Memory B cell (primary cell): Measurements from ENCODE around the gene SLC35B2.

Experiments used
- ATAC-seq: fragments of 150-1000 bp; cut with Tn5 transposase; 2 replicates; pipeline ENCODE4 v1.10.0; 2021; ENCODE audit warnings: low read depth, mild to moderate bottlenecking, moderate library complexity
- DNase-seq, 2 donors: peaks; one replicate each; pipeline ENCODE4 v3.0.0; 2022; ENCODE audit warnings: low spot score in 2 of 2
- H3K27ac Mint-ChIP-seq: one replicate; pipeline ENCODE4 v1.8.0; 2022; ENCODE audit warnings: mild to moderate bottlenecking, moderate library complexity, mixed read lengths
- H3K27me3 Mint-ChIP-seq: one replicate; pipeline ENCODE4 v1.8.0; 2022; ENCODE audit warnings: mixed read lengths
- H3K36me3 Mint-ChIP-seq: one replicate; pipeline ENCODE4 v1.8.0; 2022; ENCODE audit warnings: mild to moderate bottlenecking, mixed read lengths
- H3K4me1 Mint-ChIP-seq: one replicate; pipeline ENCODE4 v1.8.0; 2022; ENCODE audit warnings: mixed read lengths
- H3K4me3 Mint-ChIP-seq: one replicate; pipeline ENCODE4 v1.8.0; 2022; ENCODE audit warnings: mild to moderate bottlenecking, moderate library complexity, mixed read lengths
- H3K9me3 Mint-ChIP-seq: one replicate; pipeline ENCODE4 v1.8.0; 2022; ENCODE audit warnings: mixed read lengths

SLC35B2 gene

DNA sequence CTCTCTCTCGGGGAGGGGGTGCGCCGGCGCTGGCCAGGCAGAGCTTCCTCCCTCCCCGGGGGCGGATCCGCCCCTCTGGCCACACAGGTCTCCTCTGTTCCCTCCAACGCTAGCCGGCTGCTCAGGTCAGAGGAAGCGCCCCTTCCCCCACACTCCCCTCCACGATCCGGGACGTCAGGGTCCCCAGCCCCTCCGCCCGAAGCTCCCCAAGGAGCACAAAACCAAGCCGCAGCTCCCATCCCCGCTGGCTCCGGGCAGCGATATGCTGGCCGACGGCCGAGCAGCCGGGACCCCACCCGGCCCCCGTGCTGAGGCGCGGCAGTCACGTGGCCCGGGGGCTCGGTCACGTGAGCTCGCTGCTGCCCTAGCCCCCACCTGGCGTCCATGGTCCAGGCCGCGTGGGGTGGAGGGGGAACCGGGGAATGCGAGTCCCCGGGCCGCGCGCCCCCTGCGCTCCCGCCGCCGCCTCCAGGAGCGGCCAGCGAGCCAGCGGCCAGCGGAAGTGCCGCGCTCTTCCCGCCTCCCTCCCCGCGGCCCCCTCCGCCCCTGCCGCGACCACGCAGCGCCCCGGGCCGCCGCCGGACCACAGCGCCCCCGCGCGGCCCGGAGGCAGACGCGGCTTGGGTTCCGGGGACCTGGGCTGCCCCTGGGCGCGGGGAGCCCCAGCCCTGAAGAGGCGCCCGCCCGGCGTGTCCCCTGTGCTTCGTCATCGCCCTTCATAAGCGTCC is at the start of gene SLC35B2:
Gene SLC35B2 (minus strand): TSS at position 504 of the 728 bp plus-strand sequence. CDS start 118 bp downstream, at position 386.
- peak within 1 kb of the TSS; percentile 94 for H3K27ac Mint-ChIP-seq
- peaks cover 55% of the 10 kb centered on the region for H3K4me1 Mint-ChIP-seq
- H3K27me3 Mint-ChIP-seq: no peaks in the 10 kb centered on the region
- ATAC-seq (peak; percentile 74), DNase-seq (peak; percentile 70 to 74)
- H3K4me3 Mint-ChIP-seq: peak within 1 kb of the TSS; percentile 87
- H3K9me3 Mint-ChIP-seq: no peaks in the 10 kb centered on the region
- peaks cover 24% of the 10 kb centered on the region for H3K36me3 Mint-ChIP-seq

GRCh38 chr6:44306710-44307109 is 49.4 kb upstream of the SLC35B2 start:
- no peaks in the 10 kb centered on the region for H3K27me3 Mint-ChIP-seq

GRCh38 chr6:44305200-44305725 is 47.9 kb upstream of the SLC35B2 start:
- no peak for ATAC-seq
- peaks cover 3% of the 10 kb centered on the region for H3K4me1 Mint-ChIP-seq
- no peak overlapping the region for H3K4me3 Mint-ChIP-seq
- DNase-seq: no peak
- H3K27me3 Mint-ChIP-seq: no peaks in the 10 kb centered on the region
- no peak overlapping the region for H3K27ac Mint-ChIP-seq
- H3K36me3 Mint-ChIP-seq: peaks cover 38% of the 10 kb centered on the region
- no peaks in the 10 kb centered on the region for H3K9me3 Mint-ChIP-seq

More at GRCh38 chr6:44306710-44307109, 49.4 kb upstream of the SLC35B2 start:
- DNase-seq (no peak), ATAC-seq (no peak)
- H3K36me3 Mint-ChIP-seq: peaks cover 31% of the 10 kb centered on the region
- H3K27ac Mint-ChIP-seq: no peak overlapping the region
- H3K4me1 Mint-ChIP-seq: peaks cover 5% of the 10 kb centered on the region
- H3K9me3 Mint-ChIP-seq: no peaks in the 10 kb centered on the region
- H3K4me3 Mint-ChIP-seq: no peak overlapping the region

GRCh38 chr6:44304282-44305199 is 47.2 kb upstream of the SLC35B2 start:
- no peak overlapping the region for H3K4me3 Mint-ChIP-seq
- peak; percentile 72 for ATAC-seq

DNA sequence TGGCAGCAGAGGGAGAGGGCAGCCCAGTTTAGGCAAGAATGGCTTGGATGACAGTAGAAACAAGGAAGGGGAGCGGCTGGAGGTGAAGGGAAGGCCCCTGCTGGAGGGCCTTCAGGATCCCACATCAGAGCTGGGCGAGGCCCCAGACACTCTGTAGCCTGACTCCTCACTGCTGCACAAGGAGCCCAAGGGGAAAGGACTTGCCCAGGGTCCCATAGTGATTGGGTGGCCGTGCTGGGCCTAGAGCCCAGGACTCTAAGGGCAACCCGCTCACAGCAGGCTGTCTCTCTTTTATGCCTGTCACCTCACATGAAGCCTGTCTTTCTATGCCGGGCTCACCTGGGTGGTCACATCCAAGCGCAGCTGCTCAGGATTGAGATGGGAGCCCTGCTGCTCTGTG is 46.5 kb upstream of the SLC35B2 start:
- DNase-seq: no peak
- H3K27ac Mint-ChIP-seq: no peak overlapping the region
- no peaks in the 10 kb centered on the region for H3K9me3 Mint-ChIP-seq
- peaks cover 31% of the 10 kb centered on the region for H3K36me3 Mint-ChIP-seq
- ATAC-seq: no peak
- H3K4me1 Mint-ChIP-seq: peaks cover 3% of the 10 kb centered on the region
- H3K27me3 Mint-ChIP-seq: peaks cover 2% of the 10 kb centered on the region
- H3K4me3 Mint-ChIP-seq: no peak overlapping the region

More at GRCh38 chr6:44304282-44305199, 47.2 kb upstream of the SLC35B2 start:
- H3K9me3 Mint-ChIP-seq: no peaks in the 10 kb centered on the region
- no peaks in the 10 kb centered on the region for H3K27me3 Mint-ChIP-seq
- peaks cover 3% of the 10 kb centered on the region for H3K4me1 Mint-ChIP-seq
- H3K36me3 Mint-ChIP-seq: peaks cover 34% of the 10 kb centered on the region
- no peak overlapping the region for H3K27ac Mint-ChIP-seq
- peak; percentile 32 to 44 for DNase-seq

GRCh38 chr6:44302856-44303255 is 45.5 kb upstream of the SLC35B2 start:
- peaks cover 2% of the 10 kb centered on the region for H3K27me3 Mint-ChIP-seq
- H3K27ac Mint-ChIP-seq: no peak overlapping the region
- ATAC-seq (no peak), DNase-seq (no peak)
- no peaks in the 10 kb centered on the region for H3K9me3 Mint-ChIP-seq
- H3K4me1 Mint-ChIP-seq: peaks cover under 1% of the 10 kb centered on the region
- no peak overlapping the region for H3K4me3 Mint-ChIP-seq
- peaks cover 25% of the 10 kb centered on the region for H3K36me3 Mint-ChIP-seq

GRCh38 chr6:44301782-44302564 is 44.6 kb upstream of the SLC35B2 start:
- Mint-ChIP-seq H3K9me3 (no peaks in the 10 kb centered on the region), H3K4me3 (no peak overlapping the region), H3K27ac (no peak overlapping the region), H3K36me3 (peaks cover 25% of the 10 kb centered on the region), H3K4me1 (peaks cover 3% of the 10 kb centered on the region), H3K27me3 (peaks cover 5% of the 10 kb centered on the region)
- ATAC-seq (no peak), DNase-seq (no peak)

DNA sequence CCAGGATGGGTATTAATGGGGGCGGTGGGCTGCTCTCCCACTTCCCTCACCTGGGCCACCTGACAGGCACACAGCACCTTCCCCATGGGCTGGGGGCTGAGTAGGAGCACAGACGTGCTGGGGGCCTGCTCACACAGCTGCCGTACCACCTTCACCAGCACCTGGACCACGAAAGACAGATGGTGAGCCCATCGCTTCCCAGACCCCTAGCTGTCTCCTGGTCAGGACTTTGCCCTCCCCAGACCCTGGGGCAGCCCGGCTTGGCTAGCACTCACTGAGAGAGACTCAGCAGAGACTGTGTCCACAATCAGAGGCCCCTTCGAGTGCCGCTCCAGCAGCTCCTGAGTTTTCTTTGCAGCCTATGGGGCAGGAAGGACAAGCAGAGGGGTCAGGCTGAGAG is 43.8 kb upstream of the SLC35B2 start:
- Mint-ChIP-seq H3K27me3 (peaks cover 14% of the 10 kb centered on the region), H3K4me3 (no peak overlapping the region), H3K36me3 (peaks cover 25% of the 10 kb centered on the region), H3K27ac (no peak overlapping the region), H3K9me3 (no peaks in the 10 kb centered on the region), H3K4me1 (peaks cover 3% of the 10 kb centered on the region)
- ATAC-seq: no peak
- no peak for DNase-seq

- Mint-ChIP-seq H3K4me3 (no peak overlapping the region), H3K4me1 (peaks cover 3% of the 10 kb centered on the region), H3K9me3 (no peaks in the 10 kb centered on the region), H3K27ac (no peak overlapping the region), H3K36me3 (peaks cover 20% of the 10 kb centered on the region), H3K27me3 (peaks cover 16% of the 10 kb centered on the region)
- no peak for DNase-seq
- no peak for ATAC-seq
Observed at GRCh38 chr6:44300292-44300823, 43.0 kb upstream of the SLC35B2 start.

GRCh38 chr6:44298864-44299263 is 41.5 kb upstream of the SLC35B2 start:
- Mint-ChIP-seq H3K27me3 (peaks cover 18% of the 10 kb centered on the region), H3K9me3 (no peaks in the 10 kb centered on the region), H3K36me3 (peaks cover 20% of the 10 kb centered on the region), H3K4me3 (no peak overlapping the region), H3K4me1 (peaks cover 3% of the 10 kb centered on the region), H3K27ac (no peak overlapping the region)
- ATAC-seq: no peak
- no peak for DNase-seq

DNA sequence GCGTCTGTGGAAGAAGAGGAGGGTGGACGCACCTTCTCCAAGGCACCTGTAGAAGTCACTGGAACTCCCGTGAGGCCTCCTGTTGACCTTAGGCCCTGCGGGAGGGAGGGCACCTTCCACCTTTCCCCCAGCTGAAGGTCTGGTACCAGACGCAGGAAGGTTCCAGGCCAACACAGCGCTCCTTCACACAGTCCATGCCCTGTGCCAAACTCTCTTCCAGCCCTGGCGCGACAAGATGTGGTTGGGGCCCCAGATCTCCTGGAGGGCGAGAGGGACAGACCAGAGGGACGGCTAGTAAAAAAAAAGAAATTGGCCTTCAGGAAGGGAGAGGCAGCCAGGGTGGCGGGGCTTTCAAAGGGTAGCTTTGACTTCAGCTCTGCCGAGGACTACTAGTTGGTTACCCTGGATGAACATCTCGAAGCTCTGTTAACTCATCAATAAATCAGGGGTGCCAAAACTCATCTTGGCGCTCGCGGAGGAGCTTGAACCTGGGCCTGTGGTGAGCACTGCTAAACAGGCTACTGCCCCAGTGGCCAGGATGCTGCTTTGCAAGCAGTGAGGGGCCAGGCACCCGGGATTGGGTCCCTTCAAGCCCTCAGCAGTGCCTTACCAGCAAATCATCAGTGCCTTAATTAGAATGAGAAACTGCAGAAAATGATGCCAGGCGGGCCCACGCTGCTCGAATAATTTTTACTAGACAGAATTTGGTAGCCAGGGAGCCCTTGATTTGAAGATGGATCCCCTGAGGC is 40.9 kb upstream of the SLC35B2 start:
- H3K27ac Mint-ChIP-seq: no peak overlapping the region
- peaks cover 15% of the 10 kb centered on the region for H3K36me3 Mint-ChIP-seq
- no peak for ATAC-seq
- peak overlapping the region; percentile 52 for H3K4me3 Mint-ChIP-seq
- no peak for DNase-seq
- peaks cover 18% of the 10 kb centered on the region for H3K27me3 Mint-ChIP-seq
- no peaks in the 10 kb centered on the region for H3K9me3 Mint-ChIP-seq
- peaks cover 3% of the 10 kb centered on the region for H3K4me1 Mint-ChIP-seq

DNA sequence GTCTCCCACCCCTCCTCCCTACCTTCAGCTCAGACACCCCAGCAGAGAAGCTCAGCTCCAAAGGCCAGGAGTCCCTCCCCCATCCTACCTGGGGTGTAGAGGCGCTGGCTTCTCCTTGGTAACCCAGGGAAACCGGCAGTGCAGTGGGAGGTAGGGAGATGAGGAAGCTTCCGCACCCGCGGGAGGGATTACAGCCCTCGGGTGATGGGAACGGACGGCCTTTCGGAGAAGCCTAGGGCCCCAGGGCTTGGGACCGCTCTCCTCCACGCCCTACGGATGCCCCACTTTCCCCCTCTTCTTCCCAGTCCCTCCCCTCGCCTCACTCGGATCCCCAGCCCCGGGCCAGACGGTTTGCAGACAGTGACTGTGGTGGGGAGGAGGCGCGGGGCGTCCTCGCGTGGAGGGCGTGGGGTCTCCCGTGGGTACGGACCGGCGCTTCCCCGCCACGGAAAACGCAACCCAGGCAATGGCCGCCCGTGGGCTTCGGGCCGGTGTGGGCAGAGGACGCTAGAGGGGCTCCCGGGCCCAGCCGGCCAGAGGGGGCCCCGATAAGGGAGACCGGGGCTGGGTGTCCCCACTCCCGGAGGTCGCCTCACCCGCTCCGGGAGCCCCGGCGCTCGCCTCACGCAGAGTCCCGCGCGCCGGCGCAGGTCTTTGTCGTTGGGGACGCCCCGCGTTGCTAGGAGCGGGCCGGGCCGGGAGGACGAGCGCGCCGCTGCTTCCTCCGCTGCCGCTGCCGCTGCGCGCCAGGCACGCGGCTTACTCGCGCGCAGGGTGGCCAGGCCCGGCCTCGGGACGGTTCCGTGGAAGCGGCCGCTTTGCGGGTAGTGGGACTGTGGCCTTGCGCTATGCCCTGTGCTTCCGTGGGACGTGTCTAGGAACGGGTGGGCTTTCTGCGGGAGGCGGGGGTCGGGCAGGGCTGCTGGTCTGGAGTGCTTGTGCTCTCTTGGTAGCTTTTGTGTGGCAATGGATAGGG is 40.0 kb upstream of the SLC35B2 start:
- Mint-ChIP-seq H3K27me3 (peaks cover 21% of the 10 kb centered on the region), H3K4me3 (peak overlapping the region; percentile 52), H3K4me1 (peaks cover 3% of the 10 kb centered on the region), H3K27ac (no peak overlapping the region), H3K36me3 (peaks cover 14% of the 10 kb centered on the region), H3K9me3 (no peaks in the 10 kb centered on the region)
- ATAC-seq: peak; percentile 89
- DNase-seq: peak in 1 of 2 donors; percentile 41
